ENCODE results near the gene GPRC5A. TPM values are rescaled to one million over a fixed set of nuclear protein-coding genes. Genes with fewer than 3 reads are reported as not detected.
"Not testable (repeated sequence)": the region's sequence is repeated elsewhere in the genome, so short reads cannot be mapped to it uniquely, and the experiment has no call there.

GPRC5A gene, protein sequence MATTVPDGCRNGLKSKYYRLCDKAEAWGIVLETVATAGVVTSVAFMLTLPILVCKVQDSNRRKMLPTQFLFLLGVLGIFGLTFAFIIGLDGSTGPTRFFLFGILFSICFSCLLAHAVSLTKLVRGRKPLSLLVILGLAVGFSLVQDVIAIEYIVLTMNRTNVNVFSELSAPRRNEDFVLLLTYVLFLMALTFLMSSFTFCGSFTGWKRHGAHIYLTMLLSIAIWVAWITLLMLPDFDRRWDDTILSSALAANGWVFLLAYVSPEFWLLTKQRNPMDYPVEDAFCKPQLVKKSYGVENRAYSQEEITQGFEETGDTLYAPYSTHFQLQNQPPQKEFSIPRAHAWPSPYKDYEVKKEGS
- total RNA-seq, result 0.89 and 1.8 TPM in 2 replicates

DNA sequence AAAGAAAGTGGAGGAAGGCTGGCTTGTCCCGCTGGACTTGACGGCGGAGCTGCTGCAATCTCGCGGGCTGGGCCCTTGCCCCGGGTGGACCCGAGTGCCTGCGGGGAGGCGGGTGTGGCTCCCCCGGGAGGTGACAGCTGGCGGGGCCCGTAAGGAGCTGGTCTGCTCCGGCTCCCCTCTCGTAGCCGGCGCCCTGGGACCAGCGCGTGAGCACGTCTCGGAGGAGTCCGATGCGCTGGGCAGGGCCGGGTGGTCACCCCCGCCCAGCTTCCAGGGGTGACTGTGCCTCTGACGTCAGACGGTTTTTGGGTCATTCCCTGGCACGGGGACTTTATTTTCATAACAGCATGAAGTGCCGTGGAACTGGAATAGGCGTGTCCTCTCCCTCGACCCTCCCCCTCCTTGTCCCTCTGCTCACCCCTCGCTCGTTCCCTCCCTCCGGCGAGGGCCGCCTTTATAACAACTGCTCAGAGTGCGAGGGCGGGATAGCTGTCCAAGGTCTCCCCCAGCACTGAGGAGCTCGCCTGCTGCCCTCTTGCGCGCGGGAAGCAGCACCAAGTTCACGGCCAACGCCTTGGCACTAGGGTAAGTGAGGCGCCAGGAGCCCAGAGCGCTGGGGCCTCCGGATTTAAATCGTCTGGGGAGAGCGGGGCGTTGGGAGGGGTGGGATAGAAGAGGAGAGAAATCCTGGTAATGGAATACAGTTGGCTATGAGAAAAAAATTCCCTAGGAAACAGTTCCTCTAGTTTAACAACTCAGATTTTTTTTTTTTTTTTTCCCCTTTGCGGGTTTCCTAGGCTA lies at the start of gene GPRC5A:
TSS of gene GPRC5A (plus strand) at position 483 of the 801 bp plus-strand sequence. CDS start 16,688 bp downstream, outside the sequence.
- DNase-seq (ENCODE audit: low read depth in 2 of 2), result peak in 1 of 2 donors; percentile 87

DNA sequence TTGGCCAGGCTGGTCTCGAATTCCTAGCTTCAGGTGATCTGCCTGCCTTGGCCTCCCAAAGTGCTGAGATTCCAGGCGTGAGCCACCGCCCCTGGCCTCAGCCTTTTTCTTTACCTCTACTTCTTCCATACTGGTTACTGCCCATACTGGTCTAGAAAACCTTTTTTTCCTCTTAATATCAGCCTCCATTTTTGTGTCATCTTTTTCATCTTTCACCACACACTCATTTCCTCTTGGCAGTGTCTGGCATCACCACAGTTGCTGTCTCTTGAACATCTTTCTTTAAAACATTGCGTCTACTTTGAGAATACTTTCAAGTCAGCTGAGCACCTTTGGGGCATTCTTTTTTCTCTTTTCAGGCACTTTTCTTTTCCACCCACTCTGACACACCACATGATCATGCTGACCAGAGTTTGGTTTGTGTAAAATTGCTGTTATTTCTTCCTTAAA lies 45.5 kb upstream of the GPRC5A start:
- DNase-seq (ENCODE audit: low read depth in 2 of 2), result no peak

DNA sequence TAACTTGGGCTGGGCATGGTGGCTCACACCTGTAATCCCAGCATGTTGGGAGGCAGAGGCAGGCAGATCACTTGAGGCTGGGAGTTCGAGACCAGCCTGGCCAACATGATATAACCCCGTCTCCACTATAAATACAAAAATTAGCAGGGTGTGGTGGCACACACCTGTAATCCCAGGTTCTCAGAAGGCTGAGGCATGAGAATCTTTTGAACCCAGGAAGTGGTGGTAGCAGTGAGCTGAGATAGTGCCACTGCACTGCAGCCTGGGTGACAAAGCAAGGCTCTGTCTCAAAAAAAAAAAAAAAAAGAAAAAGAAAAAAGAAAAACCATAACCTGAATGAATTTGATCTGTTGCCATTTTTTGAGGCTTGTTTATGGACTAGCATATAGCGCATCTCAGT lies 44.6 kb upstream of the GPRC5A start:
- not testable (repeated sequence) for DNase-seq (ENCODE audit: low read depth in 2 of 2)

DNA sequence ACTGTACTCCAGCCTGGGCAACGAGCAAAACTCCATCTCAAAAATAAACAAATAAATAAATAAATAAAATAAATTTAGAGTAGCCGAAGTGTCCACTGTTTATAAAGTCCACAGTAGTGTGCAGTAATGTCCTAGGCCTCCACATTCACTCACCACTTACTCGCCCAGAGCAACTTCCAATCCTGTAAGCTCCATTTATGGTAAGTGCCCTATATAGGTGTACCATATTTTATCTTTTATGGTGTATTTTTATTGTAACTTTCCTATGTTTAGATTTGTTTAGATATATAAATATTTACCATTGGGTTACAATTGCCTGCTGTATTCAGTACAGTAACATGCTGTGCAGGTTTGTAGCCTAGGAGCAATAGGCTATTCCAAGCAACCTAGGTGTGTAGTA lies 37.9 kb upstream of the GPRC5A start:
- DNase-seq (ENCODE audit: low read depth in 2 of 2), result no peak

DNA sequence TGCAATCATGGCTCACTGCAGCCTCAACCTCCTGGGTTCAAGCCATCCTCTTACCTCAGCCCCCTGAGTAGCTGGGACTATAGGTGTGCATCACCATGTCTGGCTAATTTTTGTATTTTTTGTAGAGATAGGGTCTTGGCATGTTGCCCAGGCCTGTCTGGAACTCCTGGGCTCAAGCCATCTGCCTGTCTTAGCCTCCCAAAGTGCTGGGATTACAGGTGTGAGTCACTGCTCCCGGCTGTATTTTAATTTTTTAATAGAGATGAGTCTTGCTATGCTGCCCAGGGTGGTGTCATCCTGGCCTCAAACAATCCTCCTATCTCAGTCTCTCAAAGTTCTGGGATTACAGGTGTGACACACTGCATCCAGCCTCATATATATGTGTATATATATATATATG lies 31.7 kb upstream of the GPRC5A start:
- DNase-seq (ENCODE audit: low read depth in 2 of 2), result no peak

DNA sequence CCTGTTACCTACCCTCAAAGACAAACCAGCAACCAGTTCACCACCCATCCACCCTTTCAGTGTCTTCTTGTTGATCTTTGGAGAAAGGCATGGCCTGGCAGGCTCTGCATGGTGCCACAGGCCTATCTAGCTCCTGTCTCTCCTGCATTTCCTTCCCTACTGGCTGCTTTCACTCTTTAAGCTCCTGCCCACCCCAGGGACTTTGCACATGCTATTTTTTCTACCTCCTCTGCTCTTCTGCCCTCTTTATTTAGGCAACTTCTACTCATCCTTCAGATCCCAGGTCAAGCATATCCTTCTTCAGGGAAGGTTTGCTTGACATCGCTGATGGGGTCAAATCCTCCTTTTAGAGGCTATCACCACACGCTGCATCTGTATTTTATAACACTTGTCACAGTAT lies 27.1 kb upstream of the GPRC5A start:
- DNase-seq (ENCODE audit: low read depth in 2 of 2), result no peak

DNA sequence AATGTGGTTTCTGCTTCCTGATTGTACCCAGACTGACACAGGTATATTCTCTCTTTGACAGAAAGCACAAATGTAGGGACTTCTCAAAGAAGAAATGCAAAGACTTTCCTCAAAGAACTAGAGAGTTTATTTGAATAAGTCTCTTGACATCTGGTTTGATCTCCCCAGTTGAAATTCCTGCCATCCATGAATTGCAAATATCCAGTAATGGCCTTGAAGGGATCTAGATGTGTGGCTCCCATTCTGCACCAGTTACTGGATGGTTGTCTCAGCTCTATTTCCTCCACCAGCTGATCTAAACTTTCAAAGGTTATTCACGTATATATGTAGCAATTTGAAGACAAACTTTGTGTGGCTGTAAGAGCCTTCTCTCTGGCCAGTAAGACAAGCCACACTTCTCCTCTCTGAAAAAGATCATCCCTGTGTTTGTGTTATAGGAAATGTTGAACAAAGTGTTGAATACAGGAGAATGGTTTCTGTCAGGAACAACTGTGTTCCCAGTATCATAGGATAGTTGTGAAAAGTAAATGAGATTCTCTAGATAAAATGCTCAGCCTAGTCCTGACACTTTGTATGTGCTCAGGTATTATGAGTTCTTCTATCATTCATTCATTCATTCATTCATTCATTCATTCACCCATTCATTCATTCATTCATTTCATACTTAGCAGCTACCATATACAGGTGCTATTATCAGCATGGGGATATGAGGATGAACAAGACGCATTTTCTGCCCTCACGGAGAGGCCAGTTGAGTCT lies 22.7 kb upstream of the GPRC5A start:
- no peak for DNase-seq (ENCODE audit: low read depth in 2 of 2)

DNA sequence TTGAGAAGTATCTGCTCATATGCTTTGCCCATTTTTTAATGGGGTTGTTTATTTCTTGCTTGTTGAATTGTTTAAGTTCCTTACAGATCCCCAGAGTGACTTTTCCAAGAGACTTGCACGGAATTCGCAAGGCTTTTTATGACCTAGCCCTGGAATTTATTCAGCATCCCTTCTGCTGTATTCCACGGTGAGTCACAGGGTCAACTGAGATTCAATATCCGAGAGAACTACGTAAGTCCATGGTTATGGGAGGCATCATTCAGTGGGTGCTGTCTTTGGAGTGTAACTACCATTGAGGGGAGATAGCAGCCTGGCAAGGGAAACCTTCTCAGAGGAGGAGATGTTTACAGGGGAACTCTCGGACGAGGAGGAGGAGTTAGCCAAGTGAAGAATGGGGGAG lies 20.9 kb upstream of the GPRC5A start:
- peak in 1 of 2 donors; percentile 55 for DNase-seq (ENCODE audit: low read depth in 2 of 2)

DNA sequence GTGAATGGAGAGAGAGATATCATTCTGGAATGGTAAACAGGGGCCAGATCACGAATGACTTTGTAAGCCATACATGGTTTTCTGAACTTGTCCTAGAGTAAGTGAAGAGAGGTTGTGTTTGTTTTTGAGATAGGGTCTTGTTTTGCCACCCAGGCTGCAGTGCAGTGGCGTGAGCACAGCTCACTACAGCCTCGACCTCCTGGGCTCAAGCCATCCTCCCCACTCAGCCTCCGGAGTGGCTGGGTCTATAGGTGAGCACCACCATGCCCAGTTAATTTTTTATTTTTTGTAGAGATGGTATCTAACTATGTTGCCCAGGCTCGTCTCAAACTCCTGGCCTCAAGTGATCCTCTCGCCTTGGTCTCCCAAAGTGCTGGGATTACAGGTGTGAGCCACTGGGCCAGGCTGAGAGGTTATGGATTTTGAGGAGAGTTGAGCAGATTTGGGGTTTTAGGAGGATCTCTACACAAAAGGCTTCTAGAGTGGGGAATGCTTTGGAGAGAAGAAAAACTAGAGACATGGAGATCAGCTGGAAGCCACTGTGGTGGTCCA lies 19.7 kb upstream of the GPRC5A start:
- DNase-seq (ENCODE audit: low read depth in 2 of 2), result no peak

DNA sequence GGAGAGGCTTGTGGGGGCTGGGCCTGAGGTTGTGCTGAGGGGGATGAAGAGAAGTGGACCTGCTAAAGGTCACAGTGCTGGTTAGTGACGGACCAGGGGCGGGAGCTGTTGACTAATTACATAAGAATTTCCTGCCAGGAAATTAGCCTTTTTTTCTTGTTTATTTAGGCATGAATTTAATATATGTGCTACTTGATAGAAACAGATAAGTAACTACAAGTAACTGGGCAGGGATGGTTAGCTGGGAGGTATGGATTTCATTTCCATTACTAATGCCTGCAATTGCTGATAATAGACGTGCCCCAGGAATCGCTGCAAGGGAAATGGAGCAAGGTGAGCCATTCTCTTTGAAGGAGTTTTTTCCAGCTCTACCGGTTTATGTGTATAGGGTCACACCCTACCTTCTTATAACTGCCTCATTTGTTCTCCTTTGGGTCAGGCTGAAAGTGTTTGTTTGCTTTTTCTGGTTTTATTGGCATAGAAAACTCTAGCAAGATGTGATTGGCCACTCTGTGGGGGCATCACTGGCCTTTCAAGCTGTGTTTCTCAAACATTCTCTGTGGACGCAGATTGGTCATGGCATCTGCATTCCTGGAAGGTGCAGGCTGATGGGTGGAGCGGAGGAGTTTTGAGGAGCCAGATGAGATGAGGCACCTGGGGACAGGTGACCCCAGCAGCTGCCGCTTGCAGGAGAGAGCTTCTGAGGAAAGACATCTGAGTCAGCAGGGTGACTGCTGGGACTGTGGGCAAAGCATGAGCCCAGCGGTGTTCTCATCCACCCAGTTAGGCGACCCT lies 19.0 kb upstream of the GPRC5A start:
- DNase-seq (ENCODE audit: low read depth in 2 of 2), result peak; percentile 24 to 78

DNA sequence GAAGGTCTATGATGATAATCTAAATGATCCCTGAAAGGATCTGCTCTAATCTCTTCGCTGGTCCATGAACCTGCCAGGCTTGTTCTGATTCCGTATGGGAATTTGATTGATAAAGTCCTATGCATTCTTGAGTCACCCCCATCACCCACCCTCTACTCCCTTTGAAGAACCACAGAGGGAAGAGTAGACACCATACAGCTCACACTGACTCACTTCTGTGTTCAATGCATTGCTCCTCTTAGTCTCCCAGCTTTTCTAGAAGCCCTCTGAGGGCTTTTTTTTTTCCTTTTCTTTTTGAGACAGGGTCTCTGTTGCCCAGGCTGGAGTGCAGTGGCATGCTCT lies 18.5 kb upstream of the GPRC5A start:
- DNase-seq (ENCODE audit: low read depth in 2 of 2), result no peak

DNA sequence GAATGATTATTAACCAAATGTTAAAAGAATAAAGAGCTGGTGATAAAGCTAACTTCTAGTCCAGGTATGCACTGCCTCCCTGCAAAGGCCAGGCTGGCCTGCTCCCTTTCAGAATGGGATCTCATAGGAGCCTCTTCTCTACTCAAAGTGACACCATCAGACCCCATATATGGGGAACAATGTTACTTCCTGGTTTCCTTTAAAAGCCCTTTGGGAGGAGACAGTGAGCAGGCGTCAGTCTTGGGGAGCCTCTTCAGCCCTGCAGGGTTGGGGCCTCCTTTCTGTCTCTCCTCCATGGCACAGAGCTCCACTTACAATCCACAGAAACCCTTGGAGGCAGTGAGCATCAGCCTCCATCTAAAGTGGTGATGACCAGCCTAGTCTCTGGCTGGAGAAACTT lies 17.3 kb upstream of the GPRC5A start:
- DNase-seq (ENCODE audit: low read depth in 2 of 2), result no peak

DNA sequence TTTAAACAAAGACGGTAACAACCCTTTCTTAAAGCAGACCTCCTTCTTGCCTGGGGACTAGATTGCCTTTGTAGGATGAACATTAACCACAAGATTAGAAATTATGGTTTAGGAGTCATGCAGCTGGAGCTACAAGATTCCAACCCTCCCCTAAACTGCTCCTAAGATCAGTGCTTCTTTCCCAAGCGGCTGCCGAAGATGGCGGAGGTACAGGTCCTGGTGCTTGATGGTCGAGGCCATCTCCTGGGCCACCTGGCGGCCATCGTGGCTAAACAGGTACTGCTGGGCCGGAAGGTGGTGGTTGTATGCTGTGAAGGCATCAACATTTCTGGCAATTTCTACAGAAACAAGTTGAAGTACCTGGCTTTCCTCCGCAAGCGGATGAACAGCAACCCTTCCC lies 16.1 kb upstream of the GPRC5A start:
- DNase-seq (ENCODE audit: low read depth in 2 of 2), result not testable (repeated sequence)

DNA sequence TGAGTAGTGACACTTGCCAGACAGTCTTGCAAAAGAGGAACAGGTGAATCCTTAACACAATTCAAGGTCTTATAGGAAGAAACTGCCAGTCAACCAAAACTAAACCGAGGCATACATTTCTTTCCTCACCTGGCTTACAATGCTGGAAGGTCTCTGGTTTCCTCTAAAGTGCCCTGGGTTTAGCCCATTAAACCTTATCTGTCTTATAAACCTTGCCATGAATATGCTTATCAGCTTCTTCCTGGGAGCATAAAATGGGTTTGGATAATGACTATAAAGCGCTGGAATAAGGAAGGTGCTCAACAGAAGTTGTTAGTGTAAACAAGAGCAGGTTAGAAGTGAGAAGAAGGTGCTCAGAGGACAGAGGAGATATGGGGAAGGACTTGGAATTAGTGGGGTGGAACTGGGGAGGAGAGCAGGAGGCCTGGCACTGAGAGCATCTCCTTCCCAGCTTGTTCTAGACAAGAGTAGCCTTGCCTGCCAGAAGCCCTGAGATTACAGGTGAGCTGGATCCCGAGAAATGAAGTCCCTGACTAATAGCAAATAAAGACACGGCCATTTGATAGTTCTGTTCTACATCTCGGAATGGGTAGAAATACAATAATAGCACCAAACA lies 14.1 kb upstream of the GPRC5A start:
- no peak for DNase-seq (ENCODE audit: low read depth in 2 of 2)

DNA sequence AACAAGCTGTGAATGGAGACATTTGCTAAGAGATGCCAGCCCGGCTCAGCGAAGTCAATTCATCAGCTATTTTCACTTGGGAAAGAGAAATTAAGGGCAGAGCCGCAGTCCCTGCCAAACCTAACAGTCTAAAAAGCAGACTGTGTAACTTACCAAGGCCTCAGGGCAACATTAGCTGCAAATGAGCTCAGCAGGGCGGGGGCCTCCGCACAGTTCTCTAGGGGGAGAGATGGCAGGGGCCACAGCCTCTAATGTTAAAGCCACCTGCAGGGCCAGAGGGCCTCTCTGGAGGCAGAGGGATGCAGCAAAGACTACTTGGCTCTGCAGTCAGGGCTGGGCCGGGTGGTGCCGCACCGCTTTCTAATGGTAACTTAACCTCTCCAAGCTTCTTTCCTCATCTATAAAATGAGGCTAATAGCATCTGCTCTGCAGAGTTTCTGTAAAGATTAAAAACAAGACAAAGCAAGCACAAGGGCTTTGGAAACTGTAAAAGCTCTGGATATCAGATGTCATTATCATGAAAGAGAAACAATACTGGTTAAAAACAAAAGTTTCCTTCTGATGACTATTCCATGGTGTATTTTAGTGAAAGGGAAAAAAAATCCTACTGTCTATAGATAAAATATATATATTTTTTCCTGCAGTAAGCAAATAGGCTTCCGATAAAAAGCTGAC lies 13.4 kb upstream of the GPRC5A start:
- DNase-seq (ENCODE audit: low read depth in 2 of 2), result no peak

DNA sequence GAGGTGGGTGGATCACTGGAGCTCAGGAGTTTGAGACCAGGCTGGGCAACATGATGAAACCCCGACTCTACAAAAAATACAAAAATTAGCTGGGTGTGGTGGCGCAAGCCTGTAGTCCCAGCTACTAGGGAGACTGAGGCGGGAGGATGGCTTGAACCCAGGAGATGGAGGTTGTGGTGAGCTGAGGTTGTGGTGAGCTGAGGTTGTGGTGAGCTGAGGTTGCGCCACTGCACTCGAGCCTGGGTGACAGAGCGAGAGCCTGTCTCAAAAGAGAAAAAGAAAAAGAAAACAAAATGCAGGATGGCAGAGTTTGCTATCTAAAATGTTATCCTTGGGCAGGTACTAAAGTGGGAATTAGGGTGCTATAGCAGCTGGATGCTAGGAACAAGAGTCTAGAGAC lies 10.8 kb upstream of the GPRC5A start:
- no peak for DNase-seq (ENCODE audit: low read depth in 2 of 2)

DNA sequence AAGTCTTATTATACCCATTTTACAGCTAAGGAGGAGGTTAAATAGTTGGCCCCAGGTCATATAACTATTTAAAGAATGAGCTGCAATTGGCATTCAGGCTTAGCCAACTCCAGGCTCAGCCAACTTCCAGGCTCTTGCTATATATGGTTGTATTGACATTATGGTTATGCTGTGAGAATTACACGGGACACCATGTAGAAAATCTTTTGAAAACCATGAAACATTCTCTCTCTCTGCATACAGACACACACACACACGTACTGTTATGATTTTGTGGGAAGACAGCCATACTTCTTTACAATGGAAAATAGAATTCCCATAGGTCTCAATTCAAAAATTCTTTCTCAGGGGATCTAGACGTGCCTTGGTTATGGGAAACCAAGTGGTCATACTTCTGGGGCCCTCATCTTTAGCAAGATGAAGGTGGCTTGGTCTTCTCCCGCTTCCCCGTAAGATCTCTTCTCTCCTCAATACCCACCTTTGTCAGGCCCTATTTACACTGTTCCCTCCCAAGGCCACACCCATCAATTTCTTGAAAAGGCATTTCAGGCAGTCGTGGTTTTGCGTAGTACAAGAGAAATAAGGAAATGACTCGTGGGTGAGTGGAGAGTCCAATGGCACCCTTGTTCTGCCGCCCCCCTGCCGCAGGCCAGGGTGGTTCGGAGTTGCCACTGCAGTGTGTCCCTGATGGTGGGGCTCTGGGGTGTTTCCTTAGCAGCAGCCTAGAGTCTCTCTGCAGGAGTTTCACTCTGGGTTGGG lies 10.0 kb upstream of the GPRC5A start:
- peak in 1 of 2 donors; percentile 32 for DNase-seq (ENCODE audit: low read depth in 2 of 2)

DNA sequence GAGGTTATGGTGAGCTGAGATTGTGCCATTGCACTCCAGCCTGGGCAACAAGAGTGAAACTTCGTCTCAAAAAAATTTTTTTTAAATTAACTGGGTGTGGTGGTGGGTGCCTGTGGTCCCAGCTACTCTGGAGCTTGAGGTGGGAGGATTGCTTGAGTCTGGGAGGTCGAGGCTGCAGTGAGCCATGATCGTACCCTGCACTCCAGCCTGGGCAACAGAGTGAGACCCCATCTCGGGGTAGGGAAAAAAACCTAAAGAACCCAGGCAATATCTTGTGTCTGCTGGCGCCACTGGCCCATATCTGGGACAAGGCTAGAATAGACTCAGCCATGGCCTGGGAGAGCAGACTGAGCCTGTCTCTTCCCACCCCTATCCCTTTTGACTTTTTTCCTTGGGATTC lies 9.1 kb upstream of the GPRC5A start:
- no peak for DNase-seq (ENCODE audit: low read depth in 2 of 2)

DNA sequence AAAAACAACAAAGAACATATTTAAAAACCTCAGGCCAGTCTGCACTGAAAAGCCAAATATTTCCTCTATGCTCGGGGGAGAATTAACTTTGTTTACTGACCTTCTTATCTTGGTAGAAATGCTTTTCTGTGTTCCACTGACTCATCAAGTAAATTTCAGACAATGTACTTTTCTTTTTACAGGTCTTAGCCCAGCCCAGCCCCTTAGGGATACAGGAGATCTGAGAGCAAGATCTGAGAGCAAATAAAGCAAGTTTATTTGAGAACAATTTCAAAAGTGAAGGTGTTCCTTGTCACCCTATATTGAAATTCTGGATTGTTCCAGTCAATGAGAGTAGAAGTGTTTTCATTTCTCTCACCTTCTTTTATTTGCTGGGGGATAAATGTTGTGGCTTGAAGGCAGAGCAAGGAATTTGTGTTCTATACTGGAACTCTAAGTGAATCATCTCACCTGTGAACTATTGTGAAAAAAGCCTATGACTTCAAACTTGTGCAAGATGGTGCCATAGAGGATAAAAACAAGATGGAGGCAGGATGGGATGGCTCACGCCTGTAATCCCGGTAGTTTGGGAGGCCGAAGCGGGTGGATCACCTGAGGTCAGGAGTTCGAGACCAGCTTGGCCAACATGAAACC lies 7.9 kb upstream of the GPRC5A start:
- DNase-seq (ENCODE audit: low read depth in 2 of 2), result peak in 1 of 2 donors; percentile 73

Data from dermis microvascular lymphatic vessel endothelial cell (primary cell).